H9 (cell line): ENCODE measurements around the gene OR4N5. TPM values are rescaled to one million over a fixed set of nuclear protein-coding genes. Genes with fewer than 3 reads are reported as not detected.

Source experiments
- DNase-seq: peaks from one replicate; pipeline ENCODE4 v3.0.0-alpha.2; 2017
- H2AFZ ChIP-seq: one replicate; pipeline ENCODE4 v1.6.1; 2013; ENCODE audit warnings: mild to moderate bottlenecking, low read length, control low read depth, moderate library complexity
- H2AK5ac ChIP-seq: 2 replicates; pipeline ENCODE4 v1.6.1; 2013; ENCODE audit warnings: low read length, control low read depth, mixed read lengths; ENCODE audit not compliant: insufficient read length
- H2BK120ac ChIP-seq: one replicate; pipeline ENCODE4 v1.6.1; 2013; ENCODE audit warnings: low read depth, mild to moderate bottlenecking, low read length, control low read depth, inconsistent platforms; ENCODE audit not compliant: poor library complexity, severe bottlenecking
- H2BK12ac ChIP-seq: 2 replicates; pipeline ENCODE4 v1.6.1; 2013; ENCODE audit warnings: low read length, control low read depth, mixed read lengths, low read depth; ENCODE audit not compliant: insufficient read length
- H2BK15ac ChIP-seq: 2 replicates; pipeline ENCODE4 v1.6.1; 2013; ENCODE audit warnings: low read depth, low read length, control low read depth
- H2BK20ac ChIP-seq: one replicate; pipeline ENCODE4 v1.6.1; 2013; ENCODE audit warnings: low read depth, mild to moderate bottlenecking, low read length, control low read depth, inconsistent platforms; ENCODE audit not compliant: poor library complexity, severe bottlenecking
- H2BK5ac ChIP-seq: 2 replicates; pipeline ENCODE4 v1.6.1; 2013; ENCODE audit warnings: low read length, control low read depth, mixed read lengths; ENCODE audit not compliant: insufficient read length
- H3K14ac ChIP-seq: 2 replicates; pipeline ENCODE4 v1.6.1; 2013; ENCODE audit warnings: low read length, control low read depth; ENCODE audit not compliant: insufficient read depth
- H3K18ac ChIP-seq: 2 replicates; pipeline ENCODE4 v1.6.1; 2013; ENCODE audit warnings: low read depth, mild to moderate bottlenecking, mixed read lengths, low read length, control low read depth; ENCODE audit not compliant: insufficient read length
- H3K23ac ChIP-seq: 2 replicates; pipeline ENCODE4 v1.6.1; 2013; ENCODE audit warnings: low read length, control low read depth, mixed read lengths, low read depth; ENCODE audit not compliant: insufficient read length
- H3K23me2 ChIP-seq: 2 replicates; pipeline ENCODE4 v1.6.1; 2013; ENCODE audit warnings: low read depth, mild to moderate bottlenecking, mixed read lengths, low read length, control low read depth; ENCODE audit not compliant: insufficient read length, poor library complexity, severe bottlenecking
- H3K27ac ChIP-seq: 2 replicates; pipeline ENCODE4 v1.5.1; 2013; ENCODE audit warnings: low read length, control low read depth, mixed read lengths, low read depth; ENCODE audit not compliant: insufficient read length
- H3K27me3 ChIP-seq: 2 replicates; pipeline ENCODE4 v1.6.1; 2013; ENCODE audit warnings: low read length, control low read depth, inconsistent platforms; ENCODE audit not compliant: insufficient read depth
- H3K4ac ChIP-seq: 2 replicates; pipeline ENCODE4 v1.6.1; 2013; ENCODE audit warnings: low read depth, mild to moderate bottlenecking, control low read depth, inconsistent platforms, low read length, moderate library complexity
- H3K4me1 ChIP-seq: 2 replicates; pipeline ENCODE4 v1.6.1; 2013; ENCODE audit warnings: low read length, control low read depth, inconsistent platforms; ENCODE audit not compliant: insufficient read depth
- H3K4me2 ChIP-seq: 2 replicates; pipeline ENCODE4 v1.6.1; 2013; ENCODE audit warnings: low read length, control low read depth, mixed read lengths; ENCODE audit not compliant: insufficient read length, insufficient read depth
- H3K56ac ChIP-seq: 2 replicates; pipeline ENCODE4 v1.6.1; 2013; ENCODE audit warnings: low read depth, mild to moderate bottlenecking, mixed read lengths, low read length, control low read depth; ENCODE audit not compliant: insufficient read length
- H3K79me1 ChIP-seq: 2 replicates; pipeline ENCODE4 v1.6.1; 2013; ENCODE audit warnings: low read depth, mild to moderate bottlenecking, moderate library complexity, low read length, control low read depth, inconsistent platforms; ENCODE audit not compliant: insufficient read depth, poor library complexity, severe bottlenecking
- H3K79me2 ChIP-seq: 2 replicates; pipeline ENCODE4 v1.6.1; 2013; ENCODE audit warnings: low read length, control low read depth, inconsistent platforms; ENCODE audit not compliant: insufficient read depth
- H3K9ac ChIP-seq: 2 replicates; pipeline ENCODE4 v1.6.1; 2013; ENCODE audit warnings: low read length, control low read depth, mixed read lengths; ENCODE audit not compliant: insufficient read length; ENCODE audit errors: extremely low read depth
- H3K9me3 ChIP-seq: one replicate; pipeline ENCODE4 v1.6.1; 2013; ENCODE audit warnings: low read depth, low read length, inconsistent platforms; ENCODE audit not compliant: control insufficient read depth
- H3T11ph ChIP-seq: one replicate; pipeline ENCODE4 v1.6.1; 2013; ENCODE audit warnings: mild to moderate bottlenecking, low read length, control low read depth, inconsistent platforms
- H4K20me1 ChIP-seq: one replicate; pipeline ENCODE4 v1.6.1; 2013; ENCODE audit not compliant: control insufficient read depth, insufficient read length, insufficient read depth
- H4K5ac ChIP-seq: 2 replicates; pipeline ENCODE4 v1.6.1; 2013; ENCODE audit warnings: low read depth, mild to moderate bottlenecking, mixed read lengths, low read length, control low read depth; ENCODE audit not compliant: insufficient read length
- H4K8ac ChIP-seq: replicated peaks from 2 replicates; pipeline ENCODE4 v1.6.1; 2013; ENCODE audit warnings: low read length, control low read depth, mixed read lengths, low read depth; ENCODE audit not compliant: insufficient read length
- H4K91ac ChIP-seq: 2 replicates; pipeline ENCODE4 v1.6.1; 2013; ENCODE audit warnings: low read depth, mild to moderate bottlenecking, moderate library complexity, mixed read lengths, low read length, control low read depth; ENCODE audit not compliant: insufficient read length
- H3K27ac Mint-ChIP-seq, 3 experiments: 2 replicates in 2 of 3; 3 replicates in 1 of 3; pipeline ENCODE4 v1.8.0; 2020 to 2021; ENCODE audit warnings: mixed read lengths in 3 of 3, mild to moderate bottlenecking in 1 of 3, moderate library complexity in 1 of 3
- H3K27me3 Mint-ChIP-seq: 2 replicates; pipeline ENCODE4 v1.8.0; 2021; ENCODE audit warnings: low read depth, mild to moderate bottlenecking, moderate library complexity, mixed read lengths
- H3K36me3 Mint-ChIP-seq, 3 experiments: 2 replicates in 2 of 3; 3 replicates in 1 of 3; pipeline ENCODE4 v1.8.0; 2020 to 2021; ENCODE audit warnings: low read depth in 3 of 3, mixed read lengths in 3 of 3; ENCODE audit not compliant: insufficient read depth in 1 of 3
- H3K4me1 Mint-ChIP-seq, 2 experiments: 2 replicates each; pipeline ENCODE4 v1.8.0; 2020; ENCODE audit warnings: mixed read lengths in 2 of 2
- H3K4me3 Mint-ChIP-seq, 2 experiments: 2 replicates in 1 of 2; 3 replicates in 1 of 2; pipeline ENCODE4 v1.8.0; 2020 to 2021; ENCODE audit warnings: mild to moderate bottlenecking in 2 of 2, mixed read lengths in 2 of 2, moderate library complexity in 1 of 2
- H3K9me3 Mint-ChIP-seq, 2 experiments: 2 replicates in 1 of 2; 3 replicates in 1 of 2; pipeline ENCODE4 v1.8.0; 2020; ENCODE audit warnings: mild to moderate bottlenecking in 2 of 2, mixed read lengths in 2 of 2, moderate library complexity in 1 of 2
- CTCF ChIP-seq: fragments of 200-600 bp; sonication (generic); conservative IDR thresholded peaks from 3 replicates; pipeline ENCODE4 v1.8.0; 2021; ENCODE audit warnings: antibody characterized with exemption, mild to moderate bottlenecking
- WGBS: extraction: QIAGEN DNeasy Blood & Tissue Kit; methylation state at CpG from one replicate; pipeline ENCODE4 v1.1.7; 2013; ENCODE audit warnings: missing lambda C conversion rate, low lambda C conversion rate, mixed read lengths; ENCODE audit not compliant: insufficient read length; ENCODE audit errors: extremely low coverage; 5-methylcytosine and 5-hydroxymethylcytosine counted together
- total RNA-seq: library from RNA; stranded (reverse); gene quantifications from 2 replicates; pipeline ENCODE4 v1.2.1, GENCODE V29; 2021

The OR4N5 gene
- total RNA-seq, 1 experiment from 2014 or later, result not detected

DNA sequence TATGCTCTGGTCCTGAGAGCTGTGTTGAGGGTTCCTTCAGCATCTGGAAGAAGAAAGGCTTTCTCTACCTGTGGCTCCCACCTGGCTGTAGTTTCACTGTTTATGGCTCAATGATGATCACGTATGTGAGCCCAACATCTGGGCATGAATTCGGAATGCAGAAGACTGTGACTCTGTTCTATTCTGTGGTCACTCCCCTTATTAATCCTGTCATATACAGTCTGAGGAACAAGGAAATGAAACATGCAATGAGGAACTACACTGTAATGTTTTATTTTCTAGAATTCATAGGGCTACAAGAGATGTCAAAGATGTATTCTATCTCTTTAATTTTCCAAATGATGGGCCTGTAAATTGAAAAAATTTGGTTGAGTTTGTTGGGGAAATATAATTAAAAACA is 41.3 kb downstream of the OR4N5 start:
- H3K4me1 Mint-ChIP-seq, result no peaks in the 10 kb centered on the region
- H4K8ac ChIP-seq, result no peak overlapping the region
- no peaks in the 10 kb centered on the region for H3K79me1 ChIP-seq

More for the DNA sequence above, 41.3 kb downstream of the OR4N5 start:
- Histone ChIP-seq H3K79me2 (no peaks in the 10 kb centered on the region), H2AFZ (no peak overlapping the region), H2BK12ac (no peak overlapping the region), H3K18ac (no peak overlapping the region), H3K23ac (no peak overlapping the region), H4K5ac (no peak overlapping the region), H3T11ph (no peak overlapping the region), H4K20me1 (no peaks in the 10 kb centered on the region), H2AK5ac (no peak overlapping the region), H3K23me2 (no peaks in the 10 kb centered on the region), H3K56ac (no peak overlapping the region), H3K27me3 (no peaks in the 10 kb centered on the region; the same call in 1 of the 2 replicates), H2BK20ac (no peak overlapping the region), H3K4me2 (no peak overlapping the region), H3K4me1 (no peaks in the 10 kb centered on the region), H3K14ac (no peak overlapping the region), H3K4ac (no peak overlapping the region), H2BK120ac (no peak overlapping the region), H4K91ac (no peak overlapping the region), H3K9me3 (peaks cover 65% of the 10 kb centered on the region), H2BK5ac (no peak overlapping the region), H3K9ac (no peak overlapping the region), H3K27ac (no peak overlapping the region), H2BK15ac (no peak overlapping the region)
- no peak for DNase-seq
- Mint-ChIP-seq H3K9me3 (peaks cover 91 to 94% of the 10 kb centered on the region in 2 experiments), H3K4me3 (no peak overlapping the region), H3K27ac (no peak overlapping the region), H3K36me3 (peaks cover 0 to 39% (median 9%) of the 10 kb centered on the region in 3 experiments; a peak in 6 of 7 replicates), H3K27me3 (no peaks in the 10 kb centered on the region; the same call in 1 of the 2 replicates)
- no CpG with 5 or more reads among the region's 2 CpGs for WGBS
- TF ChIP-seq CTCF, result no peak
